Measurements from ENCODE around the gene PTGFRN. TPM values are rescaled to one million over a fixed set of nuclear protein-coding genes. Genes with fewer than 3 reads are reported as not detected.
A peak's percentile ranks its signal among the peaks of the same experiment; 100 is the strongest.

PTGFRN gene
- total and polyA plus RNA-seq, 2 experiments from 2014 or later = 17.4 to 32.7 TPM

DNA sequence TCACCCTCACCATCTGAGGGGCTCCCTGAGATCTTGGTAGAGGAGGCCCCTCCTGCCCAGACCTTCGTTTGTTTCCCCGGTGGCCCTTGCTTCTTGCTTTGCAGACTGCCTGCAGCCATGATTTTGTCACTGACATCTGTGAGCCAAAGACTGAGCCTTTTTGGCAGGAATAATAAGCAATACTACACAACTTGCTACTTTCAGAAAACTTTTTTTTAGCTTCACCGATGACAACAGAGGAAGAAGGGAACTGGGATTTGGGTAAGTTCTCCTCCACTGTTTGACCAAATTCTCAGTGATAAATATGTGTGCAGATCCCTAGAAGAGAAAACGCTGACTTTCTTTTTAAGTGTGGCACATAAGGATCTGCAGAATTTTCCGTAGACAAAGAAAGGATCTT lies 80.1 kb downstream of the PTGFRN start:
- no peak for ATAC-seq
- no peaks in the 10 kb centered on the region; the same call in 1 of the 2 replicates for H3K36me3 ChIP-seq (ENCODE audit: insufficient read depth)
- 0 out of 2 replicates have a peak, but pooled peaks cover 4% of the 10 kb centered on the region for H4K20me1 ChIP-seq (replicated peaks; ENCODE audit: insufficient read depth)
- H3K79me2 ChIP-seq (replicated peaks; ENCODE audit: insufficient read depth) = no peaks in the 10 kb centered on the region; the same call in 1 of the 2 replicates
- Mint-ChIP-seq H3K27ac (0 out of 2 replicates have a peak overlapping the region, but pooled peaks have one; percentile 53), H3K9me3 (no peaks in the 10 kb centered on the region), H3K4me1 (peaks cover 28% of the 10 kb centered on the region), H3K4me3 (no peak overlapping the region), H3K36me3 (ENCODE audit: low read depth) (peaks cover 53% of the 10 kb centered on the region), H3K27me3 (ENCODE audit: insufficient read depth, low read depth, poor library complexity) (peaks cover 8% of the 10 kb centered on the region)
- H2AFZ ChIP-seq = no peak overlapping the region
- 0 out of 2 replicates have a peak, but pooled peaks cover 2% of the 10 kb centered on the region for H3K9me2 ChIP-seq (ENCODE audit: insufficient read depth)
- no peak for DNase-seq (ENCODE audit: low spot score)
- TF ChIP-seq CREB1 (CRISPR knock-in tag; IDR thresholded peaks at IDR 0.05; ENCODE audit: low read depth) = no peak
- no peak for TF ChIP-seq EZH2phosphoT487 (IDR thresholded peaks at IDR 0.05; ENCODE audit: unreplicated experiment)
- TF ChIP-seq STAT1 (IDR thresholded peaks at IDR 0.05; ENCODE audit: unreplicated experiment) = no peak
- no peak for TF ChIP-seq ZNF114 (CRISPR knock-in tag; IDR thresholded peaks at IDR 0.05)
- no peak for TF ChIP-seq NANOG (IDR thresholded peaks at IDR 0.05; ENCODE audit: borderline replicate concordance)
- no peak for TF ChIP-seq ZNF331 (CRISPR knock-in tag; IDR thresholded peaks at IDR 0.05; ENCODE audit: low read depth)
- no peak for TF ChIP-seq JUNB (IDR thresholded peaks at IDR 0.05; ENCODE audit: unreplicated experiment)
- TF ChIP-seq, protein P1, sequence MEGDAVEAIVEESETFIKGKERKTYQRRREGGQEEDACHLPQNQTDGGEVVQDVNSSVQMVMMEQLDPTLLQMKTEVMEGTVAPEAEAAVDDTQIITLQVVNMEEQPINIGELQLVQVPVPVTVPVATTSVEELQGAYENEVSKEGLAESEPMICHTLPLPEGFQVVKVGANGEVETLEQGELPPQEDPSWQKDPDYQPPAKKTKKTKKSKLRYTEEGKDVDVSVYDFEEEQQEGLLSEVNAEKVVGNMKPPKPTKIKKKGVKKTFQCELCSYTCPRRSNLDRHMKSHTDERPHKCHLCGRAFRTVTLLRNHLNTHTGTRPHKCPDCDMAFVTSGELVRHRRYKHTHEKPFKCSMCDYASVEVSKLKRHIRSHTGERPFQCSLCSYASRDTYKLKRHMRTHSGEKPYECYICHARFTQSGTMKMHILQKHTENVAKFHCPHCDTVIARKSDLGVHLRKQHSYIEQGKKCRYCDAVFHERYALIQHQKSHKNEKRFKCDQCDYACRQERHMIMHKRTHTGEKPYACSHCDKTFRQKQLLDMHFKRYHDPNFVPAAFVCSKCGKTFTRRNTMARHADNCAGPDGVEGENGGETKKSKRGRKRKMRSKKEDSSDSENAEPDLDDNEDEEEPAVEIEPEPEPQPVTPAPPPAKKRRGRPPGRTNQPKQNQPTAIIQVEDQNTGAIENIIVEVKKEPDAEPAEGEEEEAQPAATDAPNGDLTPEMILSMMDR (conservative IDR thresholded peaks at IDR 0.05; ENCODE audit: low read depth in 2 of 2) = no peak
- TF ChIP-seq, protein P2, sequence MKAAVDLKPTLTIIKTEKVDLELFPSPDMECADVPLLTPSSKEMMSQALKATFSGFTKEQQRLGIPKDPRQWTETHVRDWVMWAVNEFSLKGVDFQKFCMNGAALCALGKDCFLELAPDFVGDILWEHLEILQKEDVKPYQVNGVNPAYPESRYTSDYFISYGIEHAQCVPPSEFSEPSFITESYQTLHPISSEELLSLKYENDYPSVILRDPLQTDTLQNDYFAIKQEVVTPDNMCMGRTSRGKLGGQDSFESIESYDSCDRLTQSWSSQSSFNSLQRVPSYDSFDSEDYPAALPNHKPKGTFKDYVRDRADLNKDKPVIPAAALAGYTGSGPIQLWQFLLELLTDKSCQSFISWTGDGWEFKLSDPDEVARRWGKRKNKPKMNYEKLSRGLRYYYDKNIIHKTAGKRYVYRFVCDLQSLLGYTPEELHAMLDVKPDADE (IDR thresholded peaks at IDR 0.05) = no peak
- TF ChIP-seq, protein P3, sequence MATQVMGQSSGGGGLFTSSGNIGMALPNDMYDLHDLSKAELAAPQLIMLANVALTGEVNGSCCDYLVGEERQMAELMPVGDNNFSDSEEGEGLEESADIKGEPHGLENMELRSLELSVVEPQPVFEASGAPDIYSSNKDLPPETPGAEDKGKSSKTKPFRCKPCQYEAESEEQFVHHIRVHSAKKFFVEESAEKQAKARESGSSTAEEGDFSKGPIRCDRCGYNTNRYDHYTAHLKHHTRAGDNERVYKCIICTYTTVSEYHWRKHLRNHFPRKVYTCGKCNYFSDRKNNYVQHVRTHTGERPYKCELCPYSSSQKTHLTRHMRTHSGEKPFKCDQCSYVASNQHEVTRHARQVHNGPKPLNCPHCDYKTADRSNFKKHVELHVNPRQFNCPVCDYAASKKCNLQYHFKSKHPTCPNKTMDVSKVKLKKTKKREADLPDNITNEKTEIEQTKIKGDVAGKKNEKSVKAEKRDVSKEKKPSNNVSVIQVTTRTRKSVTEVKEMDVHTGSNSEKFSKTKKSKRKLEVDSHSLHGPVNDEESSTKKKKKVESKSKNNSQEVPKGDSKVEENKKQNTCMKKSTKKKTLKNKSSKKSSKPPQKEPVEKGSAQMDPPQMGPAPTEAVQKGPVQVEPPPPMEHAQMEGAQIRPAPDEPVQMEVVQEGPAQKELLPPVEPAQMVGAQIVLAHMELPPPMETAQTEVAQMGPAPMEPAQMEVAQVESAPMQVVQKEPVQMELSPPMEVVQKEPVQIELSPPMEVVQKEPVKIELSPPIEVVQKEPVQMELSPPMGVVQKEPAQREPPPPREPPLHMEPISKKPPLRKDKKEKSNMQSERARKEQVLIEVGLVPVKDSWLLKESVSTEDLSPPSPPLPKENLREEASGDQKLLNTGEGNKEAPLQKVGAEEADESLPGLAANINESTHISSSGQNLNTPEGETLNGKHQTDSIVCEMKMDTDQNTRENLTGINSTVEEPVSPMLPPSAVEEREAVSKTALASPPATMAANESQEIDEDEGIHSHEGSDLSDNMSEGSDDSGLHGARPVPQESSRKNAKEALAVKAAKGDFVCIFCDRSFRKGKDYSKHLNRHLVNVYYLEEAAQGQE (IDR thresholded peaks at IDR 0.05; ENCODE audit: unreplicated experiment) = no peak
- H3K4me3 ChIP-seq = no peak overlapping the region
- H3F3A ChIP-seq (replicated peaks; ENCODE audit: low read depth) = no peaks in the 10 kb centered on the region
- H3K4me2 ChIP-seq = no peak overlapping the region
- no peaks in the 10 kb centered on the region for H3K4me1 ChIP-seq (ENCODE audit: insufficient read depth)
- H3K27me3 ChIP-seq (ENCODE audit: insufficient read depth) = no peaks in the 10 kb centered on the region
- H3K27ac ChIP-seq (ENCODE audit: low read depth) = no peak overlapping the region
